Choroid plexus epithelial cell (primary cell): ENCODE results near the gene FBLN1.

Experiments used
- DNase-seq: peaks from one replicate; pipeline ENCODE4 v3.0.0-alpha.2; 2010; ENCODE audit warnings: low read depth
- H3K4me3 ChIP-seq: 2 replicates; pipeline ENCODE4 v1.5.1; 2011; ENCODE audit warnings: low read depth, mild to moderate bottlenecking, control low read depth, low read length, moderate library complexity
- TF ChIP-seq, protein P1 (sequence below): conservative IDR thresholded peaks from 2 replicates; pipeline ENCODE4 v1.5.1; 2011; ENCODE audit warnings: low read depth, mild to moderate bottlenecking, control low read depth, inconsistent platforms, low read length, moderate library complexity

FBLN1 gene

DNA sequence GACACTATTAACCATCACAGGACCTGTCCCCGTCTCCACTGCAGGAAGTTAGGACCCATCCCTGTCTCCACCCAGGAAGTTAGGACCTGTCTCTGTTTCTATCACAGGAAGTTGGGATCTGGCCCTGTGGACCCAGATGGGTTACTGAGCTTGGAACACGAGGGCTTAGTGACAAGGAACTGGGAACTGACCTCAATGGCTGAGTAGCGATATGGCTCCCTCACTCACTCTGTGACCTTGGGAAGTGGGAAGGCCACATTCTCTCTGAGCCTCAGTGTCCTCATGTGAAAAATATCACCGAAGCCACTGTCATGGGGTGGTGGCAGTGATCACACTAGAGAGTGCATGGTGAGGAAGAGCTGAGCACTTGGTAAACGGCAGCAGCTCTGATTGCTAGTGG lies 59.4 kb downstream of the FBLN1 start:
- no peak overlapping the region for H3K4me3 ChIP-seq
- TF ChIP-seq, protein P1, sequence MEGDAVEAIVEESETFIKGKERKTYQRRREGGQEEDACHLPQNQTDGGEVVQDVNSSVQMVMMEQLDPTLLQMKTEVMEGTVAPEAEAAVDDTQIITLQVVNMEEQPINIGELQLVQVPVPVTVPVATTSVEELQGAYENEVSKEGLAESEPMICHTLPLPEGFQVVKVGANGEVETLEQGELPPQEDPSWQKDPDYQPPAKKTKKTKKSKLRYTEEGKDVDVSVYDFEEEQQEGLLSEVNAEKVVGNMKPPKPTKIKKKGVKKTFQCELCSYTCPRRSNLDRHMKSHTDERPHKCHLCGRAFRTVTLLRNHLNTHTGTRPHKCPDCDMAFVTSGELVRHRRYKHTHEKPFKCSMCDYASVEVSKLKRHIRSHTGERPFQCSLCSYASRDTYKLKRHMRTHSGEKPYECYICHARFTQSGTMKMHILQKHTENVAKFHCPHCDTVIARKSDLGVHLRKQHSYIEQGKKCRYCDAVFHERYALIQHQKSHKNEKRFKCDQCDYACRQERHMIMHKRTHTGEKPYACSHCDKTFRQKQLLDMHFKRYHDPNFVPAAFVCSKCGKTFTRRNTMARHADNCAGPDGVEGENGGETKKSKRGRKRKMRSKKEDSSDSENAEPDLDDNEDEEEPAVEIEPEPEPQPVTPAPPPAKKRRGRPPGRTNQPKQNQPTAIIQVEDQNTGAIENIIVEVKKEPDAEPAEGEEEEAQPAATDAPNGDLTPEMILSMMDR: no peak
- no peak for DNase-seq

DNA sequence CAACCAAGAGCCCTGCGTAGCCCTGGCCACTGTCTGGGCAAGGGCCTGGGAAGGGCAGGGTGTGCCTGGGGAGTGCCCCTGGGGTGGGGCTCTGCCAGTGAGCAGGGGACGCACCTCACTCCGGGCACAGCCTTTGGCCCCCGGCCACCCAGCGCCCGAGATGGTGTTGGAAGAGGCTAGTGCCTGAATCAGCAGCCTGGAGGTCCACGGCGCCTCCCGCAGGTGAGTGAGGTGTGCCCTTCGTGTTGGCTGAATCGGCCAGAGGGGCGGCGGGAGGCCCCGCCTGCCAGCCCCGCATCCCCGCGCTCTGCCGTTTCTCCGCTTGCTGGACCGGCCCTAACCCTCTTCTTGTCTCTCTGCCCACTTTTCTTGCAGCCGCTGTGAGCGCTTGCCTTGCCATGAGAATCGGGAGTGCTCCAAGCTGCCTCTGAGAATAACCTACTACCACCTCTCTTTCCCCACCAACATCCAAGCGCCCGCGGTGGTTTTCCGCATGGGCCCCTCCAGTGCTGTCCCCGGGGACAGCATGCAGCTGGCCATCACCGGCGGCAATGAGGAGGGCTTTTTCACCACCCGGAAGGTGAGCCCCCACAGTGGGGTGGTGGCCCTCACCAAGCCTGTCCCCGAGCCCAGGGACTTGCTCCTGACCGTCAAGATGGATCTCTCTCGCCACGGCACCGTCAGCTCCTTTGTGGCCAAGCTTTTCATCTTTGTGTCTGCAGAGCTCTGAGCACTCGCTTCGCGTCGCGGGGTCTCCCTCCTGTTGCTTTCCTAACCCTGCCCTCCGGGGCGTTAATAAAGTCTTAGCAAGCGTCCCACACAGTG lies 60.1 kb downstream of the FBLN1 start:
- TF ChIP-seq, protein P1: no peak
- DNase-seq: no peak
- H3K4me3 ChIP-seq: no peak overlapping the region

DNA sequence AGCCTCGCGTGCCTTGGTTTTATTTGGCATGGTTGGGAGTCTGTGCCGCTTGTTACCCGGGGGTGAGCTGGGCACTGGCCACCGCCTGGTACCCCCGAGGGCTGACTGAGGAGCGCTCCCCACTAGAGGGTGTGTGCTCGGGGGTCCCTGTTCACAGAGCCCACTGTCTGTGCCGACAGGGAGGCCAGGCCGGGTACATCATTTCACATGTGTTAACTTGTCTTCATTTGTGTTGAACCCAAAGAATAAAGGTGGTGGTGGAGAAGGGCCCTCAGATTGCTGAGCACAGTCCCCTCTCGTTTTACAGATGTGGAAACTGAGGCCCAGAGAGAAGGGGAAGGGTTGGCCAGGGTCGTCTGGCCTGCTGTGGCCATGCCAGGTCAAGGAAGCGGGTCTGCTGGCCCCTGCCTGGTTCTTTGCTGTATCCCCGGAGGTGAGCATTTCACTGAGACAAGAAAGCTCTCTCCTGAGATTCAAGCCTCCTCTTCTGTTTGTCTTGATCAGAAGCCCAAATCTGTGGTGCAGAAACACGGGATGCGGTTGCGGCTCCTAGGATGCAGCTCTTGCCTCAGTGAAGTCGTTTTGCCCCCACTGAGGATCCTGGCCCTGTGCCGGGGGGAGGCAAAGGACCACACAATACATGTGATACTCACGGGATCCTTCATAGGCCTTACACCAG lies 60.8 kb downstream of the FBLN1 start:
- TF ChIP-seq, protein P1: no peak
- no peak for DNase-seq
- no peak overlapping the region for H3K4me3 ChIP-seq

DNA sequence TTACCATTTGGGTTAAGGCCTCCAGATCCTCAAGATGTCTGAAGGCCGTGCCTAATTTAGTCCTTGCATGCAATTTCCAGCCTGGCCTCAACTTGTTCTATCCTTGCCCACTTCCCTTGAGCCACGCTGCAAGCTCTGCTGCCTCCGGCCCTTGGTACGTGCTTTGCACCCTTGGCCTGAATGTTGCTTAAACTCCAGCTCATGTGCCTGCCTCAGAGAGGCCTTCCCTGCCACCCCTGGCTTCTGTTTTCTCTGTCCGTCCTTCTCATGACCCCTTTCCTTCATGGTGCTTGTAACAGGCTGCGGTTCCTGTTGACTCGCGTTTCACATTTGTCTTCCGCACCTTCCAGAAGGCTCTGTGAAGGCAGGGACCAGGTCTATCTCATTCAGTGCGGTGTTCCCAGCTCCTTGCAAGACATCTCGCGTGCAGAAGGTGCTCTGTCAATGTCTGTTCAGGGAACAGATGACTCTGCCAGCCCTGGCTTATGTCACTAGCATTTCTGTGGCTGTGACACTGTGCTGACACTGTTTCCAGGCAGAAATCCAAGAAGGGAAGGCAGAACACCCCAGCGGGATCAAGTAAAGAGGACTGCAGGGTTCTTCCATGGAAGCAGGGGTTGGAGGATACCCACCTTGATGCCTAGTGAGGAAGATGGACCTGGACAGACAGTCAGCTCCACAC lies 61.8 kb downstream of the FBLN1 start:
- no peak overlapping the region for H3K4me3 ChIP-seq
- DNase-seq: no peak
- TF ChIP-seq, protein P1: no peak

DNA sequence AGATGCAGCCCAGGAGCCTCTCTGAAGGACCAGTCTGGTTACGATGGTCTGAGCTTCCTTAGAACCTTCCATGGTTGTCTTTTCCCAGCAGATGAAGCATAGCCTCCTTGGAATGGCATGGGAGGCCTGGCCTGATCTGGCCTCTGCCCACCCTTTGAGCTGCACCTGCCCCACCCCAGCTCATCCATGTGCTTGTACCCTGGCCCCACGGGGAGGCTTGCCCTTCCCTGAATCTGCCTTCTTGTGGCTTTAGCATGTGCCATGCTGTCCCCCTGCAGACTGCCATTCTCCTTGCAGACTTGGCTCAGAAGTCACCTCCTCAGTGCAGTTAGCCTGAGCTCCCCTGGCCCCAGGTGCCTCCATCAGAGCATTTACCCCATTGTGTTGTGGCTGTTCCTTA lies 62.5 kb downstream of the FBLN1 start:
- TF ChIP-seq, protein P1: no peak
- no peak for DNase-seq
- H3K4me3 ChIP-seq: no peak overlapping the region

DNA sequence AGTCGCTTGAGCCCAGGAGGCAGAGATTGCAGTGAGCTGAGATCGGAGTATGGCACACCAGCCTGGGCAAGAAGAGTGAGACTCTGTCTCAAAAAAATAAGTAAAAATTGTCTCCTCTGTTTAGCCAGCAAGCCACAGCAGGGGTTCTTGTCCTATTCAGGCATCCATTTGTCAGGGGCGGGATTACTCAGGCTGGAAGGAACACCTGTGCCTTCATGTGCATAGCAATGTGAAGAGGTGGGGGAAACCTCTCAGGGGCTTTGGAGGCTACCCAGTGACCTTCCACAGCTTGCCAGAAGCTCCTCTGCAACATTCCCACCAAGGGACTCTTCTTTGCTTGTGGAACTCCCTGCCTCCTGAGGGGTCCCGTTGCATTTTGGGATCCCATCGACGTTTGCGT lies 63.3 kb downstream of the FBLN1 start:
- TF ChIP-seq, protein P1: no peak
- no peak for DNase-seq
- H3K4me3 ChIP-seq: no peak overlapping the region
